ENCODE results near the gene SLC5A7. TPM values are rescaled to one million over a fixed set of nuclear protein-coding genes. Genes with fewer than 3 reads are reported as not detected.

The SLC5A7 gene
- total RNA-seq, 1 donor from 2014 or later, result not detected

Other genes with a start within 250 kb of the SLC5A7 start
- not detected in 2 replicates for gene RGPD4, start 159.6 kb upstream of the SLC5A7 start, total RNA-seq

All from lung microvascular endothelial cell (primary cell).